DMS53 (cell line): ENCODE measurements around the gene PIGS.
"Not testable (repeated sequence)": the region's sequence is repeated elsewhere in the genome, so short reads cannot be mapped to it uniquely, and the experiment has no call there.

ENCODE experiments used
- DNase-seq: peaks from one replicate; lab custom pipeline; 2025; lab: John Stamatoyannopoulos, UW

PIGS gene

GRCh38 chr17:28529013-28529400 is 42.3 kb downstream of the PIGS start:
- no peak for DNase-seq

GRCh38 chr17:28528327-28529012 is 42.9 kb downstream of the PIGS start:
- DNase-seq, result no peak

GRCh38 chr17:28527859-28528258 is 43.5 kb downstream of the PIGS start:
- no peak for DNase-seq

GRCh38 chr17:28527181-28527681 is 44.1 kb downstream of the PIGS start:
- no peak for DNase-seq

- no peak for DNase-seq
These were observed 44.9 kb downstream of the PIGS start for GRCh38 chr17:28526381-28526780.

- peak; percentile 13 for DNase-seq
These were observed 46.6 kb downstream of the PIGS start for GRCh38 chr17:28524476-28525424.

GRCh38 chr17:28523876-28524275 is 47.4 kb downstream of the PIGS start:
- DNase-seq, result no peak

- no peak for DNase-seq
These were observed 48.1 kb downstream of the PIGS start for GRCh38 chr17:28523186-28523585.

GRCh38 chr17:28522281-28522680 is 49.0 kb downstream of the PIGS start:
- DNase-seq, result not testable (repeated sequence)

GRCh38 chr17:28521311-28522085 is 49.8 kb downstream of the PIGS start:
- DNase-seq, result no peak

- no peak for DNase-seq
These were observed 50.6 kb downstream of the PIGS start for GRCh38 chr17:28520687-28521086.

- no peak for DNase-seq
These were observed 52.1 kb downstream of the PIGS start for GRCh38 chr17:28519236-28519635.

- no peak for DNase-seq
These were observed 52.7 kb downstream of the PIGS start for GRCh38 chr17:28518578-28518977.

- no peak for DNase-seq
These were observed 53.2 kb downstream of the PIGS start for GRCh38 chr17:28518132-28518531.

- DNase-seq, result no peak
These were observed 55.8 kb downstream of the PIGS start for GRCh38 chr17:28515518-28515917.

- no peak for DNase-seq
These were observed 56.7 kb downstream of the PIGS start for GRCh38 chr17:28514561-28515002.

GRCh38 chr17:28513476-28513875 is 57.8 kb downstream of the PIGS start:
- no peak for DNase-seq

- no peak for DNase-seq
These were observed 59.4 kb downstream of the PIGS start for GRCh38 chr17:28511858-28512461.

GRCh38 chr17:28509789-28510188 is 61.5 kb downstream of the PIGS start:
- no peak for DNase-seq

GRCh38 chr17:28508211-28508724 is 63.1 kb downstream of the PIGS start:
- DNase-seq, result no peak

- no peak for DNase-seq
These were observed 63.6 kb downstream of the PIGS start for GRCh38 chr17:28507567-28508203.
